Measurements from ENCODE around the gene APBB1IP.
"Not testable (repeated sequence)": the region's sequence is repeated elsewhere in the genome, so short reads cannot be mapped to it uniquely, and the experiment has no call there.

The APBB1IP gene

GRCh38 chr10:26566525-26567350, 128.6 kb downstream of the APBB1IP start:
- no peak for DNase-seq

DNA sequence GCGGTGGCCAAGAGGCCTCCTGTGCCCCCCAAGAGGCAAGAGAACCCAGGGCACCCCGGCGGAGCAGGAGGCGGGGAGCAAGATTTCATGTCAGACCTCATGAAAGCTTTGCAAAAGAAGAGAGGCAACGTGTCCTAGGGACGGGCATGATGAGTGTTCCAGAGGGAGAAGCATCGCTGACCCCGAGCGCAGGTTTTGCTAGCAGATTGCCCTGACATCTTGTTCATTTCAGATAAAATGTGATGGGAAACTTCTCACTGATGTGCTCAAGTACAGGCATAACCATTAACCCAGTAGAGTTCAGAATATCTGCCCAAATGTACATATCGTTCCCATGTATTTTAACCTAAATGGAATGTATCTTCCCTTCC, 129.2 kb downstream of the APBB1IP start:
- no peak for DNase-seq

GRCh38 chr10:26571655-26572054, 133.5 kb downstream of the APBB1IP start:
- no peak for DNase-seq

- DNase-seq = no peak
Observed at GRCh38 chr10:26573674-26574073, 135.5 kb downstream of the APBB1IP start.

GRCh38 chr10:26574783-26575182, 136.6 kb downstream of the APBB1IP start:
- no peak for DNase-seq

DNA sequence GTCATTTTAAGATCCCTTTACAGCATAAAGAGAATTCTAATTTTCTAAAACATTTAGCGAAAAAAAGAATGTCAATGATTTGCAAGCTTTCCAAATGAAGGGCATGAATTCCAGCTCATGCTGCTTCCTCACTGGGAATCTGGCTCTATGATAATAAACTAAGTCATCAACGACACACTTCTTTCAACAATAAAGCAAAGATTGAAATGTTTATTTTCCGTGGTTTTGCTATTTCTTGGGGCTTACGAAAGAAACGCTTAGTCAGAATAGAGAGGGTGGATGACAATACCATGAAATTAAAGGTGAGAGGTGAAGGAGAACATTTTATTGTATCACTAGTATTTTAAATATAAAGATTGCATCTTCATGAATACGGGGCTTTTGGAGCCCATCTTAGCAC, 140.2 kb downstream of the APBB1IP start:
- DNase-seq = not testable (repeated sequence)

GRCh38 chr10:26579256-26580063, 141.3 kb downstream of the APBB1IP start:
- no peak for DNase-seq

DNA sequence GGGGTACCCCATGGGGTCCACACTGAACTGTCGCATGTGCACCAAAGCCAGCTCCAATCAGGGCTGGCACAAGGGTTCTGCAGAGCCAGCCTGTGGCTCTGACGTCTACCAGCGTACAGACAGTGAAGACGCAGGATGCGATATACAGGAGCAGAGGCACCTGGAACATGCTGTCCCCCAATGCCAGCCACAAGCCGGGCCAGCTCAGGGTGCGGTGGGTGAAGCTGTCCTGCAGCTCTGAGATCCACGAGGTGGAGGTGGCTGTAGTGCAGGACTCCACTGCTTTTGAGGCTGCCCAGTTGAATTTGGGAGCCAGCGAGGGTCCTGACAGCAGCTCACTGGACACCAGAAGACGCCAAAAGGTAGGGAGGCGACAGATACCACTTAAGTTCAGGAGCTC, 148.1 kb downstream of the APBB1IP start:
- no peak for DNase-seq

- DNase-seq = no peak
Observed at GRCh38 chr10:26588611-26589010, 150.5 kb downstream of the APBB1IP start.

GRCh38 chr10:26589813-26590212, 151.7 kb downstream of the APBB1IP start:
- not testable (repeated sequence) for DNase-seq

- no peak for DNase-seq
Observed at GRCh38 chr10:26593896-26594295, 155.8 kb downstream of the APBB1IP start.

GRCh38 chr10:26603283-26603682, 165.1 kb downstream of the APBB1IP start:
- DNase-seq = not testable (repeated sequence)

- DNase-seq = not testable (repeated sequence)
Observed at GRCh38 chr10:26604320-26605093, 166.4 kb downstream of the APBB1IP start.

DNA sequence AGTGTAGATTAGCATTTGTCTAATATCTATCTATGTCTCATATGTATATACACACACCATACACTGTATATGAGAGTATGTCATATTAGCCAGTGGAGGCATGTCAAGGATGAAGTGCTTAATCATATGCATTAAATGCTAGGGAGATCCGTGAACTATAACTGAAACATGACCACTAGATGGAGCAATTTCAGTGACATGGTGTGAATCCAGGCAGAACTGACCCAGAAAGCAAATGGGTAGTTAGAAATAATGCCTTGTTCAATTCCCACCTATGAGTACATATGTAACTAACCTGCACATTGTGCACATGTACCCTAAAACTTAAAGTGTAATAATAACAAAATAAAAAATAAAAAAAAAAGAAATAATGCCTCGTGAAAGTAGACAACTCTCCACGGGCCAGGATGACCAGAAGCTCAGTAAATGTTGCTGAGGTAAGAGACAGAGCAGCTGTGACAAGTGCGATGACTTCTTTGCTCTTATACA, 168.3 kb downstream of the APBB1IP start:
- not testable (repeated sequence) for DNase-seq

DNA sequence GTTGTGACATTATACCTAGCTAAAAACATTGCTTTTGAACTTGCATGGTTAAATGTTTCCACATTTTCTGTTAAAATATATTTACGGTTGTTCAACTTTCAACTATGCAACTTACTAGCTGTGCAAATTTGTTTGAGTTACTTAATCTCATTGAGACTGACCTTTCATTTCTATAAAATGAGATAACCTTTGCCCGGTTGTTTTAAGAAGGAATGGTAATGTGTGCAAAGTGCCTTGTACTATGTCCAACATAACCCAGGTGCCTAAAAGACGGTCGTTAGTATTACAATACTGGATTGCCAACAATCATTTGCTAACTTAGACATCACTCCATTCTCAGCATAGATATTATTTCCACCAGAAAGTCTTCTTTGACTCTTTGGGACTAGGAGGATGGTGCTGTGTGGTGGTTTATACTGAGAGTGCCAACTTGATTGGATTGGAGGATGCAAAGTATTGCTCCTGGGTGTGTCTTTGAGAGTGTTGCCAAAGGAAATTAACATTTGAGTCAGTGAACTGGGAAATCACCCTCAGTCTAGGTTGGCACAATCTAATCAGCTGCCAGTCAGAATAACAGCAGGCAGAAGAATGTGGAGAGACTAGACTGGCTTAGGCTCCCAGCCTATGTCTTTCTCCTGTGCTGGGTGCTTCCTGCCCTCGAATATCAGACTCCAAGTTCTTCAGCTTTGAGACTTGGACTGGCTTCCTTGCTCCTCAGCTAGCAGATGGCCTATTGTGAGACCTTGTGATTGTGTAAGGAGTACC, 174.2 kb downstream of the APBB1IP start:
- DNase-seq = no peak

All from NCI-H1694 treated with DMSO at 0.1 percent for 48 hours (cell line).